IPS-18a (cell line): ENCODE data around the gene TECTA.
"Not testable (repeated sequence)": the region's sequence is repeated elsewhere in the genome, so short reads cannot be mapped to it uniquely, and the experiment has no call there.

Experiments used
- H3K27ac ChIP-seq: one replicate; pipeline ENCODE4 v1.5.1; 2013; ENCODE audit warnings: low read length
- H3K27me3 ChIP-seq: one replicate; pipeline ENCODE4 v1.6.1; 2013; ENCODE audit warnings: mild to moderate bottlenecking, low read length; ENCODE audit not compliant: control insufficient read depth, insufficient read depth
- H3K36me3 ChIP-seq: one replicate; pipeline ENCODE4 v1.6.1; 2013; ENCODE audit warnings: low read depth, low read length; ENCODE audit not compliant: control insufficient read depth
- H3K4me1 ChIP-seq: one replicate; pipeline ENCODE4 v1.6.1; 2013; ENCODE audit warnings: low read depth, low read length; ENCODE audit not compliant: control insufficient read depth
- H3K4me3 ChIP-seq: one replicate; pipeline ENCODE4 v1.5.1; 2013; ENCODE audit warnings: low read length
- H3K9ac ChIP-seq: one replicate; pipeline ENCODE4 v1.6.1; 2013; ENCODE audit warnings: mild to moderate bottlenecking, low read length, moderate library complexity
- H3K9me3 ChIP-seq: one replicate; pipeline ENCODE4 v1.6.1; 2013; ENCODE audit warnings: low read depth, low read length; ENCODE audit not compliant: control insufficient read depth

TECTA gene

DNA sequence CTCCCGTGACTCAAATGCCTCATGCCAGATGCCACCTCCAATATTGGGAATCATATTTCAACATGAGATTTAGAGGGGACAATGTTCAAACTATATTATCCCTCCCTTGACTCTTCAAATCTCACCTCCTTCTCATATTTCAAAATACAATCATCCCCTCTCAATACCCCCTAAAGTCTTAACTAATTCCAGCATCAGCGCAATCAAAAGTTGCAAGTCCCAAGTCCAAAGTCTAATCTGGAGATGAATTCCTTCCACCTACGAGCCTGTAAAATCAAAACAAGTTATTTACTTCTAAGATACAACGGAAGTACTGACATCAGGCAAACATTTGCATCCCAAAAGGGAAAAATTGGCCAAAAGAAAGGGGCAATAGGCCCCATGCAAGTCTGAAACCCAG lies 124.3 kb downstream of the TECTA start:
- H3K27me3 ChIP-seq: no peaks in the 10 kb centered on the region
- H3K9me3 ChIP-seq: peaks cover 6% of the 10 kb centered on the region
- no peaks in the 10 kb centered on the region for H3K36me3 ChIP-seq
- H3K9ac ChIP-seq: no peak overlapping the region
- no peak overlapping the region for H3K4me3 ChIP-seq
- no peak overlapping the region for H3K27ac ChIP-seq
- H3K4me1 ChIP-seq: no peaks in the 10 kb centered on the region

DNA sequence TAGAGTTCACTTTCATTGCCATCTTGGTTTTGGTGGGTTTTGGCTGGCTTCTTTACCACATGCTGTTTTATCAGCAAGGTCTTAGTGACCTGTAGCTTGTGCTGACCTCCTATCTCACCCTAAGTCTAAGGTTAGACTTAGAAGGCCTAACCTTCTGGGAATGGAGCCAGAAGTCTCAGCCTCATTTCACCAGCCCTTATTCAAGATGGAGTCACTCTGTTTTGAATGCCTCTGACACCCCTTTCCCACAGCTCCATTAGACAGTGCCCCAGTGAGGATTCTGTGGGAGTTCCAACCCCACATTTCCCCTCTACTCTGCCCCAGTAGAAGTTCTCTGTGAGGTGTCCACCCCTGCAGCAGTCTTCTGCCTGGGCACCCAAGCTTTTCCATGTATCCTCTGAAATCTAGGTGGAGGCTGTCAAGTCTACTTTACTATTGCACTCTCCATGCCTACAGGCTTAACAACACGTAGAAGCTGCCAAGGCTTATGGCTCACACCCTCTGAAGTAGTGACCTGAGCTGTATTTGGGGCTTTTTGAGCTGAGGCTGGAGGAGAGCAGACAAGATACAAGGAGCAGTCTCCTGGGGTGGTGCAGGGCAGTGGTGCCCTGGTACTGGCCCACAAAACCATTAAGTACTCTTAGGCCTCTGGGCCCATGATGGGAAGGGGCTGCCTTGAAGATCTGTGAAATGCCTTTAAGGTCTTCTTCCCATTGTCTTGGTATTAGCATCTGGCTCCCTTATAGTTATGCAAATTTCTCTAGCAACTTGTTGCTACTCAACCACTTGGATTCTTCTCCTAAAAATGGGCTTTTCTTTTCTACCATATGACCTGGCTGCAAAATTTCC lies 125.6 kb downstream of the TECTA start:
- H3K36me3 ChIP-seq: no peaks in the 10 kb centered on the region

DNA sequence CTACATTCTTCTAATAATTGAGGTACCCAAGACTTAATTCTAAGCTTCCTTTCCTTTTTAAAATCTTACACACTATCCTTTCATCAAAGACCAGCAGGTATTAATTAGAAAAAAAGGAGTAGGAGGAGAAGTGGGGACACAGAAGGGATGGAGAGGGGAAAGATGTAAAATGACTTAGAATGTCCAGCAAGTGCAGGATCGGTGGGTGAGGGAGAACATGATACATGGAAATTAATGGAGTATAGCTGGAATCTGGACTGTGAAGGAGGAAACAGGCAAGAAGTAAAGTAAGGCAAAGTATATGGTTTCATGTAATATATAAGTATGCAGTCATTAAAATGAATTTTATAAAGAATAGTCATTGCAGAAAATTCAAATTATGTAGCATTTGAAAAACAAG lies 127.8 kb downstream of the TECTA start:
- no peak overlapping the region for H3K27ac ChIP-seq
- peaks cover under 1% of the 10 kb centered on the region for H3K4me1 ChIP-seq
- H3K9me3 ChIP-seq: peaks cover 6% of the 10 kb centered on the region
- no peak overlapping the region for H3K4me3 ChIP-seq
- H3K36me3 ChIP-seq: no peaks in the 10 kb centered on the region
- H3K27me3 ChIP-seq: no peaks in the 10 kb centered on the region
- no peak overlapping the region for H3K9ac ChIP-seq

More for the DNA sequence above, 125.6 kb downstream of the TECTA start:
- Histone ChIP-seq H3K4me1 (no peaks in the 10 kb centered on the region), H3K4me3 (no peak overlapping the region), H3K27me3 (no peaks in the 10 kb centered on the region), H3K9ac (no peak overlapping the region), H3K27ac (no peak overlapping the region), H3K9me3 (peaks cover 6% of the 10 kb centered on the region)

DNA sequence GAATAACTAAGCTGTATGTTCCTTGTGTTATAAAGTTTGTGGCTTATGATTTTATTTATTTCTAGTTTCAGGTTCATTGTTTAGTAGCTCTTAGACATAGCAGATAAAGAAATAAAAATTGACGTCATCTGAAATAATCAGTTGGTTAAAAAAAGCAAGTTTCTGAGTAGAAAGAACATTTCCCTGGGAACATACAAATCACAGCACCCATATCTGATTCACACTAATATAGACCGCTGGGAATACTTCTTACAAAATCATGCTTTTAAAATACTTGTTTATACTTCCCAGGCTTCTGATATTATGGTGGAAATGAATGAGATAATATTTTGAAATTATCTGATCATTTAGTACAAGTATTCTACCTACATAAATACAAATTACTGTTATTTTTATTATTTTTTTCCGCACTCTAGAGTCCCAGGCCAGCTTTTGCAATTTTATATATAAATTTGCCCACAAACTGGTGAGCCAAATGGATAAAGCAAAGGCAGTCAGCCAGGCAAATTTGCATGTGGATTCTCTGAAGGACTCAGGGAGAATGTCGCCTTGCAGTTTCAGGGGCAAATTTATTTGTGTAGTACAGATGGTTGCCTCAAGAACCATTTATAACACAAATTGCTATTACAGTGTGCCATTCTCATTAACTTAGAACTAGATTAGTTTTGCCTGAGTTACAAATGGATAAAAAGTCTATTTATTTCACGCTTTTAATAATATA lies 128.6 kb downstream of the TECTA start:
- H3K27me3 ChIP-seq: no peaks in the 10 kb centered on the region

DNA sequence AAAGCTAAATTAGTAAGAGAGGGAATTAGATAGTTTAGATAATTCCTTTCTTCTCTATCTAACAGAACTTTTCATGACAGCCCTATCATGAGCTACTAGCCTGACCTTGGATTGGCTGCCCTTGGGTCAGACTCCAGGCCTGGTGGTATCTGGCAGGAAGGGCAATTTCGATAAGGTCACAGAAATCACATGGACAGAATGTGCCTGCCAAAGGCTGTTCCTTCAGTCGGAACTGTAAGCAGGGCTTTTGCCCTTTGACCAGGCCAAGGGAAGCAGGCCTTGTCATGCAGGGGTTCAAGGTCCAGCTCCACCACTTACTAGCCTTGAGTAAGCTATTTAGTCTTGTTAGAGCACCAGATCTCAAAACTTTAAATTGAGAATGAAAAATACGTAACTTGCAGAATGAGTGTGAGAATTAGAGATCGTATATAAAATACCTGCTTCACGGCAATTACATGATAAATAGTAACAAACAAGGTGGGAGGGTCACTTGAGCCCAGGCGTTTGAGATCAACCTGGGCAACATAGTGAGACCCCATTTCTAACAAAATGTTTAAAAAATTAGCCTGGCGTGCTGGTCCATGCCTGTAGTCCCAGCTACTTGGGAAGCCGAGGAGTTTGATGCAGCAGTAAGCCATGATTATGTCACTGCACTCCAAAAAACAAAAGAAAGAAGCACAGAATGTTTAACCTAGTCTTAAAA lies 130.7 kb downstream of the TECTA start:
- Histone ChIP-seq H3K9ac (no peak overlapping the region), H3K9me3 (peaks cover 4% of the 10 kb centered on the region), H3K4me3 (no peak overlapping the region), H3K27ac (no peak overlapping the region), H3K27me3 (no peaks in the 10 kb centered on the region), H3K4me1 (peaks cover 25% of the 10 kb centered on the region), H3K36me3 (no peaks in the 10 kb centered on the region)

More for the DNA sequence above, 128.6 kb downstream of the TECTA start:
- Histone ChIP-seq H3K4me1 (peaks cover 8% of the 10 kb centered on the region), H3K9me3 (peaks cover 6% of the 10 kb centered on the region), H3K9ac (no peak overlapping the region), H3K4me3 (no peak overlapping the region), H3K27ac (no peak overlapping the region), H3K36me3 (no peaks in the 10 kb centered on the region)

DNA sequence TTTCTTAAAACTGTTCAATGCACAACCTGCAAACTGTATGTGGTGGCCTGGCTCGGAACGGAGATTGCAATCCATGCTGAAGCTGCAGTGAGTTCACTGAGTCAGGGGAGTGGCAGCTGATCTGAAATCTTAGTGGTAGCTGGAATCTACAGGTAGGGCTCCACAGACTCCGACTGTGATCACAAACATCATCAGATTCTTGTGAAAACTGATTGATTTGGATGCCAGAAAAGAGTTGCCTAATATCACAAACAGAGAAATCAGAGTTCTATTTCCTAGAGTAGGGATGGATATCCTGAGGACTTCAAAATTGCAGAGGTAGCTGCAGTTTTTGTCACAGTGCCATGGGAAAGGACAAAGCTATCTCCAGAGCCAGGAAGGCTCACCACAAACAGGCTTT lies 134.0 kb downstream of the TECTA start:
- Histone ChIP-seq H3K27me3 (no peaks in the 10 kb centered on the region), H3K4me1 (peaks cover 41% of the 10 kb centered on the region), H3K36me3 (no peaks in the 10 kb centered on the region), H3K27ac (no peak overlapping the region), H3K9ac (no peak overlapping the region), H3K9me3 (no peaks in the 10 kb centered on the region), H3K4me3 (no peak overlapping the region)

DNA sequence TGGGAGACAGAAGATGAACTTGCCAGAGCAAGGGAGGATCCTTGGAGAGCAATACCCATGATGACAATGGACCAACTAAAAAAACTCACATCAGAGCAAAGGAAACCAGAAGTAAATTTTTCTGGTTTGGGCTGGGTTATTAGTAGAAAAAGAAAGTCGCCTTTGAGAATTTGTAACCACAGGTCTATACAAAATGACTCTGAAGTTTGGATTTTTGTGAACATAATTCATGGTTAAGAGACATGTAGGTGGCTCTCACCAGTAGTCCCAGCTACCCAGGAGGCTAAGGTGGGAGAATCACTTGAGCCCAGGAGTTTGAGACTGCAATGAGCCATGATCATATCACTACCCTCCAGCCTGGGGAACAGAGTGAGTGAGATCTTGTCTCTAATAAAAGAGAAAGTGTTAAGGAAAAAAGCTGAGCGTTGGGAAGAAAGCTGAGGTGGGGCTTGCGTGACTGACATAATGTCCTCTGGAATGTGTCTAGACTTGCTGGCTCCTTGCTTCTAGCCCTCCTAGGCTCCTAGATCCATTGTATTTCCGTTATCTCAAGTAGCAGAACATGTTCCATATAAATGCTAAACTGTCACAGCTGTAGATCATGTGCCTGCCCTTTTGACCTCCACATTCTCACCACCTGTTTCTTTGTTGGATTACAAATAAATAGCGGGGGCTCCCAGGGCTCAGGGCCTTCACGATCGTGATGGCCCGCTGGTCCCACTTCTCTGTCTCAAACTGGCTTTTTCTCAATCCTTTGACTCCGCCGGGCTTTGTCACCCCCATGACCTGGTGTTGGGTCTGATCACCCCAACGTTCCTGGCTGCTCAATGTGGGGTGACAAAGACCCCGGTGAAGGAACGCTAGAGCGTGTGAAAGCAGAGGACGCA lies 135.3 kb downstream of the TECTA start:
- H3K27me3 ChIP-seq: no peaks in the 10 kb centered on the region
- no peaks in the 10 kb centered on the region for H3K36me3 ChIP-seq
- no peaks in the 10 kb centered on the region for H3K9me3 ChIP-seq
- peak overlapping the region; percentile 6 for H3K4me3 ChIP-seq
- H3K27ac ChIP-seq: peak overlapping the region; percentile 14
- H3K9ac ChIP-seq: no peak overlapping the region
- peaks cover 41% of the 10 kb centered on the region for H3K4me1 ChIP-seq

DNA sequence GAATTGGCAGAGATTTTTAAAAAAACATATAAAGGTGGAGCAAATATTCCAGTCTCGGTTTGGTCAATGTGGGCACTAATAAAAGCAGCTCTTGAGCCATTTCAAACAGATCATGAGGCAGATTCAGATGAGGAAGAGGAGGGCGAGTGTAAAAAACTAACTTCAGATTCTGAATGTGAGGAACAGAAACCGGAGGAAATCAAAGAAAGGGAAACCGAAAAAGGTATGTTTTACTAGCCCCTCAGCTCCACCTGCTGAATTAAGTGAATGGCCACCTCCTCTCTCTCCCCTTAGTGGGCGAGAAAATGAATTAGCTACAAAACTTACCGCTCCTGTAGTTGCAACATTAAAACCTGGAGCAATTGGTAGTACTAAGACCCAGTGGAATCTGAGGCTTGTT lies 136.2 kb downstream of the TECTA start:
- H3K27me3 ChIP-seq, H3K9me3 ChIP-seq, H3K9ac ChIP-seq, H3K27ac ChIP-seq, H3K36me3 ChIP-seq, H3K4me3 ChIP-seq: not testable (repeated sequence)
- peaks cover 45% of the 10 kb centered on the region for H3K4me1 ChIP-seq

DNA sequence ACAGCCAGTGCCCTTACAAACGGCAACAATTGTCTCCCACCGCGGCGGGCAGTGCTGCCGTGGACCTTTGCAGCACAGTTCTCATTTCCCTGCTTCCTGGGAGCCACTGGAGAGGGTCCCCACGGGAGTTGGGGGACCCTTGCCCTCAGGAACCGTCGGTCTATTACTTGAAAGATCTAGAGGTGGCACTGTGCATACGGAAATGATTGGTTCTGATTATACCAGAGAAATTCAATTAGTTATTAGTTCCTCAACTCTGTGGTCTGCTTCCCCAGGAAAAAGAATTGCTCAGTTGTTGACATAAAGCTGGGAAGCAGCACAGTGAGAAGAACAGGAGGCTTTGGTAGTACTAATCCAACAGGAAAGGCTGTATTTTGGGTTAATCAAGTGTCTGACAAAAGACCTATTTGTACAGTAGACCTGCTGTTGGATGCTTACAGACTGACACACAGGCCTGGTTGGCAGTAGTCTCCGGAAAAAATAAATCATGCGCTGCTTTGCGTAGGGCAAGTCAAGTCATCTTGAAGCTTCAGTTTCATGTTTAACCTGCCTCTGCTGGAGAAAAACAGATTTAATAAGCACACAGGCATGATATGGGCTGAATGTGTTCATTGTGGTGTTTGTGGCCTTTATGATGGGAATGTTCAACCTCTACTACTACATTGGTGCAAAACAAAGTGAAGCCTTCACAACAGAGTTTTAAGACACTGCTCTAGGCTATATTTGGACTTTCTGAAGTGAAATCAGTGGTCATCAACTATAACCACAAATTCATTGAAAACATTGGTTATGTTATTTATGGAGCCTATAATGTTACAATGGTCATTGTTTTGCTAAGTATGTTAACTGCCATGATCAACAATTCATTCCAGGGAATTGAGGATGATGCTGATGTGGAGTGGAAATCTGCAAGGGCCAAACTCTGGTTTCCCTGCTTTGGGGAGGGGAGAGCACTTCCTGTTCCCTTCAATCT lies 136.9 kb downstream of the TECTA start:
- Histone ChIP-seq H3K9ac (no peak overlapping the region), H3K36me3 (no peaks in the 10 kb centered on the region), H3K4me1 (peaks cover 48% of the 10 kb centered on the region), H3K4me3 (no peak overlapping the region), H3K27me3 (no peaks in the 10 kb centered on the region), H3K27ac (no peak overlapping the region), H3K9me3 (no peaks in the 10 kb centered on the region)

DNA sequence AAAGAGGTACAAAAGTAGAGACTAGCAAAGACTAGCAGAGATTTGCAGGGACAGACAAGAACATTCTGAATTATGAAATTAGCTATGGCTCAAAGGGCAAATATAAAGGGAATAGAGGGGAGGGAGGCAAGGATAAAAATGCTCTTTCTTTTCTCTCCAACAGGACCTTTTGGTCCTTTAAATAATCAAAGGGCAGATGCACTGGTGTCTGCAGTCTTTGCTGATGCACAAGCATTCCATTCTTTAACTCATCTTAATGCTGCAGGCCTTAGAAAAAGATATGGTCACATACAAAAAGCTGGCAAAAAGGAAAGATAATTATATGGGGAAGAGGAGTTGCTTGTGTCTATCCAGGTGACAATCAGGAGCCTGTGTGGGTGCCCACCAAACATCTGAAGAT lies 137.9 kb downstream of the TECTA start:
- peaks cover 46% of the 10 kb centered on the region for H3K4me1 ChIP-seq
- H3K9me3 ChIP-seq: no peaks in the 10 kb centered on the region
- H3K36me3 ChIP-seq: no peaks in the 10 kb centered on the region
- no peak overlapping the region for H3K27ac ChIP-seq
- H3K4me3 ChIP-seq: no peak overlapping the region
- no peaks in the 10 kb centered on the region for H3K27me3 ChIP-seq
- H3K9ac ChIP-seq: no peak overlapping the region
